GM21526 (cell line): ENCODE measurements around the gene PADI1.

ENCODE experiments used
- ATAC-seq: cut with Tn5 transposase; IDR thresholded peaks from one replicate; pipeline ENCODE4 v1.9.1; 2021; ENCODE audit warnings: moderate library complexity; ENCODE audit not compliant: unreplicated experiment, low FRiP score

The PADI1 gene

DNA sequence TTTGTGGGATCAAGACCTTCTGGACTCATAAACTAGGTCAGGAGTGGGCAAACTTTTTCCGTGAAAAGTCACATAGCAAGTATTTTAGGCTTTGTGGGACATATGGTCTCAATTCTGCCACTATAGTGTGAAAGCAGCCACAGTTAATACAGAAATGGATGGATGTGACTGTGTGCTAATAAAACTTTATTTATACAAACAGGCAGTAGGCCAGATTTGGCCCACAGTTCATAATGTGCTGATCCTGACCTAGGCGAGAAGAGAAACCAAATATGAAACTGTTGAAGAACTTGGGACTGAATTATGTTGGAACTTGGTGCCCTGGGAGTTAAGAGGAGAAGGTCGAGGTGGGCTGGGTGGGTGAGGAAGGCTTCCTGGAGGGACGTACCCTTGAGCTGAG, 61.0 kb downstream of the PADI1 start:
- no peak for ATAC-seq

DNA sequence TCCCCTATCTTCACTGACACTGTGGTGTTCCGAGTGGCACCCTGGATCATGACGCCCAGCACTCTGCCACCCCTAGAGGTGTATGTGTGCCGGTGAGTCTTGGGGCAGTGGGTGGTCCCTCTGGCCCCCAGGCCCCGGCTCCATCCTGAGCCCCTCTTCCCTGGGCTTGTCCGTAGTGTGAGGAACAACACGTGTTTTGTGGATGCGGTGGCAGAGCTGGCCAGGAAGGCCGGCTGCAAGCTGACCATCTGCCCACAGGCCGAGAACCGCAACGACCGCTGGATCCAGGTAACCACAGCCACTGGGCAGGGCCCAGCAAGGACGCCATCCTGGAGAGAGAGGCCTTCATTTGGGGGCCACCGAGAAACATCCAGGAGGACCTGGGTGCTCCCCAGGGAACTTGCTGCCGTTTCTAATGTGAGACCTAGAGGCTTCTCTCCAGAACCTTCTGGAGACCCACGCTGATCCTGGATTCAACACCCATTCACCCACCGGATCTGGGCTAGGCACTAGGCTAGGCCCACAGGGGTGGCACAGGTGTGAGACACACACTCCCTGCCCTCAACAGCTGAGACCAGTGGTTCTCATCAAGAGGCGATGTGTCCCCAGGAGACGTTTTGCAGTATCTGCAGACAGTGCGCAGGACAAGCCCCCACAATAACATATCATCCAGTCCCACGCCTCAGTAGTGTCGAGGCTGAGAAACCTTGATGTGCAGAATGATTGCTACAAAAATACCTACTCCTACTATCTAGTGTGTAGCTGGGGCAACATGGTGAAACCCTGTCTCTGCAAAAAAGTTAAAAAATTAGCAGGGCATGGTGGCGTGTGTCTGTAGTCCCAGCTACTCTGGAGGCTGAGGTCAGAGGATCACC, 66.2 kb downstream of the PADI1 start:
- ATAC-seq, result no peak

DNA sequence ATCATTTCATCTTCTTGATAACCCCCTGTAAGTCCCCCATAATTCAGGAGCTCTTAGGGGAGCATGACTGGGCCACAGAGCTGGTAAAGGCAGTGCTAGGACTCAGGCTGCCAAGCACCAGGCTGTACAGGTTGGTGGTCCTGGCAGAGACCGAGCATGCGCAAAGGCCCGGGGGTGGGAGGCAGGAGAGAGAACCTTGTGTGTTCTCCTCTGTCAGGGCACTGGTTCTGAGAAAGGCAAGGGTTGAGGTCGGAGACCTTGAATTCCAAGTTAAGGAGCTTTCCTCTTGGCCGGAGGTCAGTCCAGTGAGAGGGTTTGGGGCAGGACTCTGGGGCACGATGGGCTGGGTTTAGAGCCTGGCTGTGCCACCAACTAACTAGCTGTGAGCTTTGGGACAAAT, 67.1 kb downstream of the PADI1 start:
- ATAC-seq, result no peak

DNA sequence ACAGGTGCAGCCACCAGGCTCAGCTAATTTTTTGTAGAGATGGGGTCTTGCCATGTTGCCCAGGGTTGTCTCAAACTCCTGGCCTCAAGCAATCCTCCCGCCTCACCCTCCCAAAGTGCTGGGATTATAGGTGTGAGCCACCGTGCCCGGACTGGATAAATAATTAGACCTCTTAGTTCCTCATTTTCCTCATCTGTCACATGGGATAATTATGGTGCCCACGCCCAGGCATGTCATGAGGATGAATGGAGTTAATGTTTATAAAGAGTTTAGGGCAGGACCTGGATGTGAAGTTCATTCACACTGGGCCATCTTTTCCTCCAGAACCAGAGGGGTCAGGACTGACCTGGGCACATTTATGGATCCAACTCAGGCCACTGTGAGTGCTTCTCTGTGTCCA, 67.7 kb downstream of the PADI1 start:
- no peak for ATAC-seq

DNA sequence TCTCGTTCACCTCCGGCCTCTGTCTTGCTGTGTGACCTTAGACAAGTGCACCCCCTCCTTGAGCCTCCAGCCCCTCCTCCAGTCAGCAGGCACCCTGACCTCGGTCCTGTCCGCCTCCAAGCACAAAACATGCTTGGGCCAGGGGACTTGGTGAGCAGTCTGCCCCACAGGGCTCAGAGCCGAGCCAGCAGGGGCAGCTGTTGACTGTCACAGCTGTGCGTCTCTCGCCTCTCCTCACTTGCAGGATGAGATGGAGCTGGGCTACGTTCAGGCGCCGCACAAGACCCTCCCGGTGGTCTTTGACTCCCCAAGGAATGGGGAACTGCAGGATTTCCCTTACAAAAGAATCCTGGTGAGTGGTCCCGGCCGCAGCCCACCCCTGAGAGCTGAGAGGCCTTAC, 68.2 kb downstream of the PADI1 start:
- ATAC-seq, result no peak

DNA sequence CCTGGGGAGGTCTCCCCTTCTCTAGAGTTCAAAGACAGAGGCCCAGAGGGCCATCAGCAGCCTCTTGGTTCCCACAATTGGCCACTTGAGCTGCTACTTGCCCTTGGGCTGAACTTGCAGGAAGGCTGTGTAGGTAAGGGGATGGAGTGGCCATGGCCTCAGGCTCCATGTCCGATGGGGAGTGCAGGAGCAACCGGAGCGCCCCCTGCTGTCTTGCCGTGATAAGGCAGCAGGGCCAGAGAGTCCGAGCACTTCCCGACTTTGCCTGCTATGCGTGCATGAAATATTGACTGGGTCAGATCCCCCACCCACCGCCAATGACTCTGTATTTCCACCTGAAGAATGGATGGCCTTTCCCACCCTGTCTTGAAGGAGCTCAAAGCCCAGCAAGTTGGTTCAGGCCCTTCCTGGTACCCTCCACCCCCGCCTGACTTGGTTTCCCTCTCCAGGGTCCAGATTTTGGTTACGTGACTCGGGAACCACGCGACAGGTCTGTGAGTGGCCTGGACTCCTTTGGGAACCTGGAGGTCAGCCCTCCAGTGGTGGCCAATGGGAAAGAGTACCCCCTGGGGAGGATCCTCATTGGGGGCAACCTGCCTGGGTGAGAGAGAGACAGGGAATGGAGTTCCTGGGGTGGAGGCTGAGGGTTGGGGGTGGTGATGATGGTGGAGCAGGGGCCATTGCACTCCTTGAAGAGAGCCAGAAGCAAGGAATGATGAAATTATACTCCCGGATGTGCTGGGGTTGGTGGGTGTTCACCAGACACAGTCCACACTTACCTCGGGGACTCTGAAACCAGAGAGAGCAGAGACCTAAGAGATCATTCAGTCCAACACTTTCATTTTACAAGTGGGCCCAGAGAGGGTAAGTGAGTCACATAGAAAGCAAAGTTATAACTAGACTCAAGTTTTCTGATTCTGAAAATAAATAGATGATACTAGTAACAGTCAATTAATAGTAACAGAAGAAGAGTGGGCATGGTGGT, 69.5 kb downstream of the PADI1 start:
- no peak for ATAC-seq

DNA sequence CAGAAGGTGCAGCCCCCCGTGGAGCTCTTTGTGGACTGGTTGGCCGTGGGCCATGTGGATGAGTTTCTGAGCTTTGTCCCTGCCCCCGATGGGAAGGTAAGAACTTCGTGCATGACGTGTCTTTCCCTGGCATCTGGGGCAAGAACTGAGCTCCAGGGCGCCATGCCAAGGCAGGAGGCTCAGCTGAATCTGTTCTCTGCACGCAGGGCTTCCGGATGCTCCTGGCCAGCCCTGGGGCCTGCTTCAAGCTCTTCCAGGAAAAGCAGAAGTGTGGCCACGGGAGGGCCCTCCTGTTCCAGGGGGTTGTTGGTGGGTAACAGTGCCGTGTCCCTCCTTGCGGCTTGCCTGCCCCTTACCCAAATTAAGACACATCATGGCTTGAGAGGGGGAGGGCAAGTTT, 71.6 kb downstream of the PADI1 start:
- ATAC-seq, result no peak

DNA sequence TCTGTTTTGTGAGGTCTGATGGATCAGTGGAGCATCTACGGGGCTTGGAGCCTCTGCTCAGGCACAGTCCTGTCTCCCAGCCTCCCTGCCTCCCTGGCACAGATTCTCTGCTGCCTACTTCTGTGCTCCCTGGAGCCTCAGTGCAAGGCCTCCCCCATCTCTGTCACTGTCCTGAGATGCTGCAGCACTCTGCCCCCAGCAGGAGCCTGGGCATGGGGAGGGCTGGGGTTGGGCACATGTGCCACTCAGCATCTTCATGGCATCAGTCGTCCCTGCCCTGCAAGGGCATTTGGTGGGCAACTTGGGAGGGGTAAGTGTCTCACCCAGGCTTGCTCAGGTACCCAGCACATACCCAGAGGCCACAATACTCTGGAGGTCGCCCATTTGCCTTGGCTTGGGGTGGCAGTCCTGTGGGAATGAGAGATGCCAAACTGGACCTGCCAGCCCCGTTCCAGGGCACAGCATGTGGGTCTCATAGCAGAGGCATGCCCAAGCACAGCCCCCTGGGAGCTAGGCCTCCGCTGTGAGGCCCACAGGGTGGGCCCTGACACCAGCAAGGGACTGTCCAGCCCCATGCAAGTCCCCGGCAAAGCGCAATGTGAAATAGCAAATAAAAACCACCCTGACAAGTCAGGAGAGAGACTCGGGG, 72.7 kb downstream of the PADI1 start:
- no peak for ATAC-seq

DNA sequence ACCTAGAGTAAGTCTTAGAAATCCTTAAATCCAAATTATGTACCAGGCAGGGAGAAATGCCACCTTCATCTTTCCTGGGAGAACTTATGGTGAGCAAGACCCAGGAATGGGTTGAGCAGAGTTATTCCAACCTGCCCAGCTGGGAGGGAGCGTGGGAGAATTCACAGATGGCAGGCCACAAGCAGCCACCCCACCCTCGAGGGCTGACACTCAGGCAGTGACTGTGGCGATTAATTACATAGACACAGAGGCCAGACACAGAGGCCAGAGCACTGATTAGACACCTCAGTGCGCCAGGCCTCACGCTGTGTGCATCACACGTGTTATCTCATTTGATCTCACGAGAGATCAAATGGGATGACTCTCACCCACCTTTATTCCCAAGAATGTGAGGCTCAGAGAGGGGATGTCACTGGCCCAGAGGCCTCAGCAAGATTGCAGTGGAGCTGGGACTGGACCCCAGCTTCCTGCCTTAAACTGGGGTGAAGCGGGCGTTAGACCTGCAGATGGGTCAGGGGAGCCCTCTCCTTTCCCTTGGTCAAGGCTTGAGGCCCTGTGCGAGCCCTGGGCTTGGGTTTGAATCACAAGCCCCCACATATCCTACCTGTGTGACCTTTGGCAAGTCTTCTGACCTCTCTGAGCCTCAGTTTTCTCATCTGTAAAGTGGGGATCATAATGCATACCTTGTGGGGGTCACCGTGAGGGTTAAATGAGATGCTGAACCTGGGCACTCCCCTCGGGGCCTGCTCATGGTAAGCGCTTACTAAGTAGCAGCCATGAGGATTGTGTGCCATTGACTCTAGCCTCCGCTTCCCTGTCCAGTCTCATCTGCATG, 74.3 kb downstream of the PADI1 start:
- ATAC-seq, result no peak

DNA sequence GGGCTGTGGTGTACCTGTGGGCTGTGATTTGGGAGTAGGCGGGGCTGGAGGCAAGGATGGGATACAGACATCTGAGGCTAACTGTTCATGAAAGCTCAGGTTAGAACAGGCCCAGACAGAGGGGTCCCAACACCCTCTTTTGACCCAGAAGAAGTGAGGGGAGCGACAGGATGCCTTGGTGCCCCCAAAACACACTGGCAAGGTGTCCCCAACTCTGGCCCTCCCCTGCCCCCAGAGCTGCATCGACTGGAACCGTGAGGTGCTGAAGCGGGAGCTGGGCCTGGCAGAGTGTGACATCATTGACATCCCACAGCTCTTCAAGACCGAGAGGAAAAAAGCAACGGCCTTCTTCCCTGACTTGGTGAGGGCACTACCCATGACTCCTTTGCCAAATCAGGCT, 75.5 kb downstream of the PADI1 start:
- ATAC-seq, result no peak

DNA sequence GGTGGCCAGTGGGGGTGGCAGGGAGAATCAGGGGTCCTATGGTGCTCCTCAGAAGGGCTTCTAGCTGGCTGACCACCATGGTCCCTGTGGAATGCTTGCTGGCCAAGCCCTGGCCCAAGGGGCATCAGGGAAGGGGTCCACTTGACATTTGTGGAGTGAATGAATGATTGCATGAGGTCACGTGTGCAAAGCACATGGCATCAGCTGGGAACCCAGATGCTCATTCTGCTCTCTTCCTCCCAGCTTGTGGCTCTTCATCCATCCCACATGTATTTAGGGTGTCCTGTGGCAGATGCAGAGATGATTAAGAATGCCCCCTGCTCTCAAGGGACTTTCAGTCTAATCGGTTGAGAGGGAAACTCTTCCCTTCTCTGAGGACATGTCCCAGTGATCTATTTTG, 76.0 kb downstream of the PADI1 start:
- ATAC-seq, result no peak

DNA sequence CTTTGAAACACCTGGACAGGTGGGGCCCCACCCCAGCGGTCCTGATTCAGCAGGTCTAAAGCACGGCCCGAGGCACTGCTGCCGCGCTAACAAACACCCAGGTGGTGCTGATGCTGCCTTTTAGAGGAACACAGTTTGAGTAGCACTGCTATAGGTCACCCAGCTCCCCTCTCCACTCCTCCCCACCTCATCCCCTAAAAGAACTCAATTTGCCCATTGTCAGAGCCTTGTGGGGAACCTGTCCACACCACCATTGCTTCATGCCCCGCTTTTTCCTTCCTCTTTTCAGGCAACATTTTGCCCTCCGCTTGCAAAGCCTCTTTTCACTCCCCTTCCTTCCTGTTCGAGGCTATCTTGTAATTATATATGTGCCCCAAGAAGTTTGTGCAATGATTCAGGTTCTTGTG, 76.8 kb downstream of the PADI1 start:
- ATAC-seq, result no peak

DNA sequence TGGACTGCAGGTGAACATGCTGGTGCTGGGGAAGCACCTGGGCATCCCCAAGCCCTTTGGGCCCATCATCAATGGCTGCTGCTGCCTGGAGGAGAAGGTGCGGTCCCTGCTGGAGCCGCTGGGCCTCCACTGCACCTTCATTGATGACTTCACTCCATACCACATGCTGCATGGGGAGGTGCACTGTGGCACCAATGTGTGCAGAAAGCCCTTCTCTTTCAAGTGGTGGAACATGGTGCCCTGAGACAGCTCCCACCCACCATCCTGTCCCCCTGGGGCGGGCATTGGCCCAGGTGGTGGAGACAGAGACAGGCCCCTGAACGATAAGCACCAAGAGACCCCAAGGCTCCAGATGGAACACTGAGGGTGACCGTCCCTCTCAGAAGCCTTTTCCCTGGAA, 77.9 kb downstream of the PADI1 start:
- no peak for ATAC-seq

DNA sequence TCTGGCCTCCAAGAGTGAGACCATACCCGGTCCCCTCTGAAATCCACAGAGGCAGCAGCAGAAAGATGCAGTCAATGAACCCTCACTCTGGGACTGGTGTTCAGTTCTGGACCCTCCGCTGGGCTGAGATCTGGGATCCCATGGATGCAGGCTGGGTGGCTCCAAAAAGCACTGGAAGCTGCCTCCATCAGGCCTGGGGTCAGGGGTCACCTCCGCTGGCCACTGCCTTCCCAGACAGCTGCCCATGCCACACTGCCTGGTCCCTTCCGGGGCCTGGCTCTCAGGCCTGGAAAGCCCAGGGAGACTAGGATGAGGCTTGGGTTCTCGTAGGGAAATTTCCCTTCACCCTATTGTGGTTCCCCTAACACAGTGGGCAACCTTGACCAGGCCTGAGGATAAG, 81.7 kb downstream of the PADI1 start:
- ATAC-seq, result no peak

DNA sequence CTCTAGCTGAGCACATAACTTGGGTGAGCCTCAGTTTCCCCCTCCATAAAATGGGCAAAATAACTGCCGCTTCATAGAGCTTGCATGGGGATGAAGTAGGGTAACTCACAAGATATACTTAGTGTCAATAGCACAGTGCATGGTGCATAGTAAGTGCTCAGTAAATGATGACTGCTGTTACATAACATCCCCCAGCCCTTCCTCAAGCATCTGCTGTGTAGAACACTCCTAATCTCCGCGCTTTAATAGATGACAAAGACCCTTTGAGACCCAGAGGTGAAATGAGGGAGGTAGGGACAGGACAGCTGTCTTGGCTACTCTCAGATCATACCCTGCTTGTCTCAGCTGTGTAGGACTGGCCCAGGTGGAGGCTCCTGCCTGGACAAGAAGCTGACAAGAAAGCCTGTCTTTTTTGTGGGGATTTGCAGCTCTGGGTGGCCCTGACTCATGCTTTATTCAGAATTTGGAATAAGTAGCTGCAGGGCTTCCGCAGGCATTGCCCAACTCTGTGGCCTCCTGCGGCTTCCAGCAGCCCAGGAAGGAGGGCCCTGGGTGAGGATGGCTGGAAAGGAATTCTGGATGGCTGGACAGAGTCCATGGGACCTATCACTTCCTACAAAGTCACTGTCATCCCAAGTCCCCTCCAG, 82.3 kb downstream of the PADI1 start:
- ATAC-seq, result no peak

DNA sequence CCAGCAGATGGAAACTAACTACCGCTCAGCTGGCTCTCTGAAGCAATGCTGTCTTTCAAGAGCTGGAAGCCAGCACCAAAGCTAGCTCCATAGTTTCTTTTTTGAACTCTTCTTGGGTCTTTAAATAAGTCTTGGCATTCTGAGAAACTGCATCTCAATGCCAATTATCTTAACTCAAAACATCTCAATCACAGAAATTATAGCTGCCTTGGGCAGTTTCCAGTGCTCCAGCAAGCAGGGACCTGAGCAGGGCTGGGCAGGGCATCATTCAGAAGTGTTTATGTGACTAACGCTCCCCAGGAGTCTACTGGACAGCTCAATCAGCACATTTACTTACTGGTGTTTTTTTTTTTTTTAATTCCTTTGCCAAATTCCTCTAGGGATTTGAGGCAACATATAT, 84.8 kb downstream of the PADI1 start:
- no peak for ATAC-seq

DNA sequence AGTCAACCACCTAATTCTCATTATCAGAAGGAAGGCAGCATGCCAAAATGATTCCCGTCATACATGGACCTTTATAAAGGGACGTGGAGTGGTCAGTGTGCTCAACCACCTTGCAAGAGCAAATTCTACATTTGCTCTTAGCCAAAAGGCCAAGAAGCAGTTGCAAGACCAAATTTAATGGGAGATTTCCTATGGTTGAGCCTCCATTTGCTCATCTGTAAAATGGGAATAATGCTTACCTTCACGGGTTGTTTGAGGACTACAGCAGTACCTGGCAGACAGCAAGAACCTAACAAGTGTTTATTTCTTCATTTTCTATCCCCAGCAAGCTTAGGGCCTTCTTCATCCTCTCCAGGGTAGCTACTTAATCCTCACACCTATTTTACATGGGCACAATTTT, 85.6 kb downstream of the PADI1 start:
- ATAC-seq, result no peak

DNA sequence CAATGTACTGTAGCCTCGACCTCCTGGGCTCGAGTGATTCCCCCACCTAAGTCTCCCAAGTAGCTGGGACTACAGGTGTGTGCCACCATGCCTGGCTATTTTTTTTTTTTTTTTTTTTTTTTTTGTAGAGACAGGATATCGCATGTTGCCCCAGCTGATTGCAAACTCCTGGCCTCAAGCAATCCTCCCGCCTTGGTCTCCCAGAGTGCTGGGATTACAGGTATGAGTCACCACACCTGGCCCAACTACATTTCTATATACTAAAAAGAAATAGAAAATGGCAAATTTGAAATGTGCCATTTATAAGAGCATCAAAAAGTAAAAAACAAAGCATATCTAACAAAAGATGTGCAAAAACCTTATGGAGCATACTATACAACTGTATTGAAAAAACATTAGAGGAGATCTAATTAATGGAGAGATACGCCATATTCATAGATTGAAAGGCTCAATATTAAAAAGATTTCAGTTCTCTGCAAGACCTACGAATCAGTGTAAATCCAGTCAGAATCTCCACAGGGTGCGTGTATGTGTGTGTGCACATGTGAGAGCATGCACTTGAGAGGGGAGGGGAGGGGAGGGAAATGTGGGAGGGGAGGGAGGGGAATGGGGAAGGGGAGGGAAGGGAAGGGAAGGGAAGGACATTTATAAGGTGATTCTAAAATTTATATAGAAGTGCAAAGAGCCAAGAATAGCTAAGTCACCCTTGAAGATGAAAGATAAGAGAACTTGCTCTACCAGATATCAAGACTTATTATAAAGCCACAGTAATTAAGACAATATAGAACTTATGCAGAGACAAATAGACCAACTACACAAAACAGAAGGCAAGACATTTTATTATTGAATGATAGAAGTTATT, 87.6 kb downstream of the PADI1 start:
- ATAC-seq, result no peak
